A549 (cell line): ENCODE measurements around the gene IER2. TPM values are rescaled to one million over a fixed set of nuclear protein-coding genes. Genes with fewer than 3 reads are reported as not detected.

Source experiments
- ATAC-seq, 2 experiments: fragments of 200-7000 bp in 1 of 2; fragments of >200 bp in 1 of 2; cut with Nextera tagmentation in 1 of 2; cut with Tn5 transposase in 1 of 2; 3 replicates each; pipeline versions ENCODE4 v1.8.0 to v1.9.1; 2018 to 2020; ENCODE audit warnings: mild to moderate bottlenecking in 1 of 2, moderate library complexity in 1 of 2
- CTCF ChIA-PET: fragments of 300-600 bp; sonication (Branson Sonifier 250); formaldehyde crosslinking; extraction: SDS; loops from one replicate; lab custom pipeline; 2021; ENCODE audit warnings: antibody characterized with exemption, inconsistent platforms; lab: Yijun Ruan, JAX
- POLR2A ChIA-PET: fragments of 350-600 bp; formaldehyde crosslinking; extraction: SDS; loops from one replicate; lab custom pipeline; 2021; ENCODE audit warnings: antibody characterized with exemption, inconsistent platforms; lab: Yijun Ruan, JAX
- DNase-seq, 2 experiments: peaks; one replicate each; pipeline versions ENCODE4 v3.0.0 to v3.0.0-alpha.2; 2011 to 2016; ENCODE audit warnings: low read depth in 1 of 2, low spot score in 1 of 2
- FAIRE-seq: peaks from 2 replicates; lab custom pipeline; 2011; peaks lifted over from hg19 to GRCh38; lab: Jason Lieb, UNC
- H3K27ac ChIP-seq, 2 experiments: fragments of >200 bp; sonication (Bioruptor Twin); formaldehyde crosslinking; 3 replicates each; pipeline ENCODE4 v1.5.1; 2016 to 2017
- H3K4me1 ChIP-seq: fragments of >200 bp; sonication (Bioruptor Twin); formaldehyde crosslinking; 3 replicates; pipeline ENCODE4 v1.6.1; 2016
- H3K4me2 ChIP-seq: fragments of >200 bp; sonication (Bioruptor Twin); formaldehyde crosslinking; 3 replicates; pipeline ENCODE4 v1.6.1; 2016
- H3K4me3 ChIP-seq: fragments of >200 bp; sonication (Bioruptor Twin); formaldehyde crosslinking; 3 replicates; pipeline ENCODE4 v1.5.1; 2016
- H3K9me3 ChIP-seq: fragments of >200 bp; sonication (Bioruptor Twin); formaldehyde crosslinking; 3 replicates; pipeline ENCODE4 v1.6.1; 2016
- ATOH8 ChIP-seq: fragments of 250-450 bp; sonication (Bioruptor Pico); IDR thresholded peaks from 2 replicates; pipeline ENCODE4 v1.5.0; 2020; ENCODE audit warnings: low read depth, mild to moderate bottlenecking, moderate library complexity
- CBX2 ChIP-seq: fragments of 200-600 bp; sonication (generic); IDR thresholded peaks from 2 replicates; pipeline ENCODE4 v1.6.1; 2016; ENCODE audit warnings: low read depth, mild to moderate bottlenecking, borderline replicate concordance
- CBX8 ChIP-seq: fragments of 200-600 bp; sonication (generic); IDR thresholded peaks from 2 replicates; pipeline ENCODE4 v1.6.1; 2016
- CTCF ChIP-seq: fragments of >200 bp; sonication (Bioruptor Twin); formaldehyde crosslinking; IDR thresholded peaks from 3 replicates; pipeline ENCODE4 v1.5.1; 2016
- EHMT2 ChIP-seq: fragments of 200-600 bp; sonication (generic); IDR thresholded peaks from 2 replicates; pipeline ENCODE4 v1.6.1; 2016; ENCODE audit warnings: antibody characterized with exemption, low read depth, mild to moderate bottlenecking, moderate library complexity
- FOSB ChIP-seq: fragments of 250-450 bp; sonication (Bioruptor Pico); IDR thresholded peaks from 2 replicates; pipeline ENCODE4 v1.5.0; 2020; ENCODE audit warnings: mild to moderate bottlenecking, moderate library complexity
- FOSL2 ChIP-seq, 2 experiments: fragments of 450-650 bp in 1 of 2; fragments of >200 bp in 1 of 2; sonication (Bioruptor Twin) in 1 of 2; formaldehyde crosslinking; IDR thresholded peaks; 2 replicates each; pipeline versions ENCODE4 v1.5.0 to v1.6.1; 2016 to 2020; ENCODE audit warnings: mild to moderate bottlenecking in 1 of 2, moderate library complexity in 1 of 2
- GATA3 ChIP-seq: IDR thresholded peaks from 2 replicates; pipeline ENCODE4 v1.6.1; 2012; ENCODE audit warnings: borderline replicate concordance
- JUN ChIP-seq, 2 experiments: fragments of >200 bp; sonication (Bioruptor Twin); formaldehyde crosslinking; IDR thresholded peaks; 2 replicates in 1 of 2; 3 replicates in 1 of 2; pipeline ENCODE4 v1.6.1; 2016 to 2017
- JUNB ChIP-seq: fragments of >200 bp; sonication (Bioruptor Twin); formaldehyde crosslinking; IDR thresholded peaks from 2 replicates; pipeline ENCODE4 v1.6.1; 2016
- MAFK ChIP-seq: fragments of 450-650 bp; IDR thresholded peaks from 2 replicates; pipeline ENCODE4 v1.6.1; 2014; ENCODE audit not compliant: partially characterized antibody
- NPAS2 ChIP-seq: fragments of 250-450 bp; sonication (Bioruptor Pico); IDR thresholded peaks from 2 replicates; pipeline ENCODE4 v1.8.0; 2022; ENCODE audit warnings: mild to moderate bottlenecking, moderate library complexity, borderline replicate concordance
- RAD21 ChIP-seq, 2 experiments: fragments of >200 bp in 1 of 2; sonication (Bioruptor Twin) in 1 of 2; formaldehyde crosslinking in 1 of 2; IDR thresholded peaks in 1 of 2; conservative IDR thresholded peaks in 1 of 2; 2 replicates in 1 of 2; 3 replicates in 1 of 2; pipeline ENCODE4 v1.6.1; 2012 to 2018; ENCODE audit warnings: inconsistent platforms in 1 of 2
- RARB ChIP-seq: fragments of 250-450 bp; sonication (Bioruptor Pico); IDR thresholded peaks from 2 replicates; pipeline ENCODE4 v1.8.0; 2021; ENCODE audit warnings: mild to moderate bottlenecking, moderate library complexity
- RCOR1 ChIP-seq: fragments of 150-350 bp; IDR thresholded peaks from 2 replicates; pipeline ENCODE4 v1.6.1; 2014; ENCODE audit warnings: antibody characterized with exemption, low read length, low read depth
- SMC3 ChIP-seq: fragments of >200 bp; sonication (Bioruptor Twin); formaldehyde crosslinking; IDR thresholded peaks from 3 replicates; pipeline ENCODE4 v1.6.1; 2018; ENCODE audit warnings: inconsistent platforms
- ZFP36 ChIP-seq: fragments of 450-650 bp; IDR thresholded peaks from 2 replicates; pipeline ENCODE4 v1.6.1; 2014; ENCODE audit warnings: borderline replicate concordance; ENCODE audit not compliant: partially characterized antibody
- ZNF302 ChIP-seq: fragments of 250-450 bp; sonication (Bioruptor Pico); IDR thresholded peaks from 2 replicates; pipeline ENCODE4 v1.9.0; 2021; ENCODE audit warnings: inconsistent platforms, mild to moderate bottlenecking, moderate library complexity
- WGBS: methylation state at CpG from one replicate; pipeline ENCODE4 v1.1.6; 2017; ENCODE audit errors: missing lambda C conversion rate; 5-methylcytosine and 5-hydroxymethylcytosine counted together
- polyA plus RNA-seq, 4 experiments: library from polyadenylated mRNA; depleted of rRNA in 3 of 4; stranded (reverse); fragments of >200 nt; fragmentation: RNase III in 1 of 4; extraction: RNeasy Plus Mini Kit Qiagen cat#74134 plus additional on column Dnase treatment in 1 of 4; gene quantifications; 2 replicates in 3 of 4; 3 replicates in 1 of 4; pipeline ENCODE4 v1.2.3, GENCODE V29; 2011 to 2017
- TF ChIP-seq, protein P1 (sequence below): fragments of 450-650 bp; IDR thresholded peaks from 2 replicates; pipeline ENCODE4 v1.6.1; 2014; ENCODE audit warnings: antibody characterized with exemption
- TF ChIP-seq, protein P2 (sequence below): fragments of >200 bp; sonication (Bioruptor Twin); formaldehyde crosslinking; IDR thresholded peaks from 3 replicates; pipeline ENCODE4 v1.6.1; 2016
- TF ChIP-seq, protein P3 (sequence below): fragments of 150-350 bp; IDR thresholded peaks from 2 replicates; pipeline ENCODE4 v1.6.1; 2014; ENCODE audit warnings: low read depth, mild to moderate bottlenecking, low read length
- TF ChIP-seq, protein P4 (sequence below): IDR thresholded peaks from 2 replicates; pipeline ENCODE4 v1.6.1; 2012
- TF ChIP-seq, protein P5 (sequence below): IDR thresholded peaks from 2 replicates; pipeline ENCODE4 v1.6.1; 2012; ENCODE audit warnings: low read depth, borderline replicate concordance

The IER2 gene
- polyA plus RNA-seq, 2 of the 4 experiments (the other 2 are of a cell fraction): 39.9 to 75.7 TPM

GRCh38 chr19:13171146-13171545, 20.9 kb downstream of the IER2 start (continued):
- TF ChIP-seq, protein P1, sequence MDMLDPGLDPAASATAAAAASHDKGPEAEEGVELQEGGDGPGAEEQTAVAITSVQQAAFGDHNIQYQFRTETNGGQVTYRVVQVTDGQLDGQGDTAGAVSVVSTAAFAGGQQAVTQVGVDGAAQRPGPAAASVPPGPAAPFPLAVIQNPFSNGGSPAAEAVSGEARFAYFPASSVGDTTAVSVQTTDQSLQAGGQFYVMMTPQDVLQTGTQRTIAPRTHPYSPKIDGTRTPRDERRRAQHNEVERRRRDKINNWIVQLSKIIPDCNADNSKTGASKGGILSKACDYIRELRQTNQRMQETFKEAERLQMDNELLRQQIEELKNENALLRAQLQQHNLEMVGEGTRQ: no peak
- TF ChIP-seq, protein P2, sequence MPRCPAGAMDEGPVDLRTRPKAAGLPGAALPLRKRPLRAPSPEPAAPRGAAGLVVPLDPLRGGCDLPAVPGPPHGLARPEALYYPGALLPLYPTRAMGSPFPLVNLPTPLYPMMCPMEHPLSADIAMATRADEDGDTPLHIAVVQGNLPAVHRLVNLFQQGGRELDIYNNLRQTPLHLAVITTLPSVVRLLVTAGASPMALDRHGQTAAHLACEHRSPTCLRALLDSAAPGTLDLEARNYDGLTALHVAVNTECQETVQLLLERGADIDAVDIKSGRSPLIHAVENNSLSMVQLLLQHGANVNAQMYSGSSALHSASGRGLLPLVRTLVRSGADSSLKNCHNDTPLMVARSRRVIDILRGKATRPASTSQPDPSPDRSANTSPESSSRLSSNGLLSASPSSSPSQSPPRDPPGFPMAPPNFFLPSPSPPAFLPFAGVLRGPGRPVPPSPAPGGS: no peak
- TF ChIP-seq MAFK: no peak
- TF ChIP-seq, protein P3, sequence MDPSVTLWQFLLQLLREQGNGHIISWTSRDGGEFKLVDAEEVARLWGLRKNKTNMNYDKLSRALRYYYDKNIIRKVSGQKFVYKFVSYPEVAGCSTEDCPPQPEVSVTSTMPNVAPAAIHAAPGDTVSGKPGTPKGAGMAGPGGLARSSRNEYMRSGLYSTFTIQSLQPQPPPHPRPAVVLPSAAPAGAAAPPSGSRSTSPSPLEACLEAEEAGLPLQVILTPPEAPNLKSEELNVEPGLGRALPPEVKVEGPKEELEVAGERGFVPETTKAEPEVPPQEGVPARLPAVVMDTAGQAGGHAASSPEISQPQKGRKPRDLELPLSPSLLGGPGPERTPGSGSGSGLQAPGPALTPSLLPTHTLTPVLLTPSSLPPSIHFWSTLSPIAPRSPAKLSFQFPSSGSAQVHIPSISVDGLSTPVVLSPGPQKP: no peak
- no peak for TF ChIP-seq JUNB
- TF ChIP-seq RCOR1: no peak
- TF ChIP-seq FOSB (CRISPR knock-in tag): no peak
- TF ChIP-seq, protein P4, sequence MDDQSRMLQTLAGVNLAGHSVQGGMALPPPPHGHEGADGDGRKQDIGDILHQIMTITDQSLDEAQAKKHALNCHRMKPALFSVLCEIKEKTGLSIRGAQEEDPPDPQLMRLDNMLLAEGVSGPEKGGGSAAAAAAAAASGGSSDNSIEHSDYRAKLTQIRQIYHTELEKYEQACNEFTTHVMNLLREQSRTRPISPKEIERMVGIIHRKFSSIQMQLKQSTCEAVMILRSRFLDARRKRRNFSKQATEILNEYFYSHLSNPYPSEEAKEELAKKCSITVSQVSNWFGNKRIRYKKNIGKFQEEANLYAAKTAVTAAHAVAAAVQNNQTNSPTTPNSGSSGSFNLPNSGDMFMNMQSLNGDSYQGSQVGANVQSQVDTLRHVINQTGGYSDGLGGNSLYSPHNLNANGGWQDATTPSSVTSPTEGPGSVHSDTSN: no peak

GRCh38 chr19:13172346-13173138, 22.3 kb downstream of the IER2 start:
- POLR2A ChIA-PET: interaction anchor here (1.6 kb wide), 1 partner anchor 10 kb away, joined by 3 read pairs; no protein-coding TSS in a partner anchor
- peaks cover 54% of the 10 kb centered on the region for H3K4me1 ChIP-seq
- no peak for FAIRE-seq

GRCh38 chr19:13173139-13173737, 23.0 kb downstream of the IER2 start:
- WGBS: 81% methylated on average over 12 of the region's 12 CpGs
- Histone ChIP-seq H3K4me3 (no peak overlapping the region), H3K9me3 (no peaks in the 10 kb centered on the region), H3K4me1 (peaks cover 50% of the 10 kb centered on the region), H3K4me2 (peak overlapping the region; percentile 51), H3K27ac (peak overlapping the region; percentile 100)
- CTCF ChIA-PET: no interaction called here
- DNase-seq (no peak), FAIRE-seq (no peak), ATAC-seq (no peak)
- POLR2A ChIA-PET: interaction anchor here (1.6 kb wide), 1 partner anchor 10 kb away, joined by 3 read pairs; no protein-coding TSS in a partner anchor
- no peak for TF ChIP-seq CBX8
- no peak for TF ChIP-seq ATOH8 (CRISPR knock-in tag)
- no peak for TF ChIP-seq CTCF
- no peak for TF ChIP-seq CBX2
- TF ChIP-seq NPAS2 (CRISPR knock-in tag): no peak
- TF ChIP-seq, protein P5, sequence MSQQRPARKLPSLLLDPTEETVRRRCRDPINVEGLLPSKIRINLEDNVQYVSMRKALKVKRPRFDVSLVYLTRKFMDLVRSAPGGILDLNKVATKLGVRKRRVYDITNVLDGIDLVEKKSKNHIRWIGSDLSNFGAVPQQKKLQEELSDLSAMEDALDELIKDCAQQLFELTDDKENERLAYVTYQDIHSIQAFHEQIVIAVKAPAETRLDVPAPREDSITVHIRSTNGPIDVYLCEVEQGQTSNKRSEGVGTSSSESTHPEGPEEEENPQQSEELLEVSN: no peak
- no peak for TF ChIP-seq SMC3
- TF ChIP-seq ZNF302 (CRISPR knock-in tag): no peak
- TF ChIP-seq GATA3: no peak
- no peak for TF ChIP-seq RARB (CRISPR knock-in tag)
- no peak for TF ChIP-seq EHMT2
- TF ChIP-seq ZFP36: no peak

More at GRCh38 chr19:13172346-13173138, 22.3 kb downstream of the IER2 start:
- Histone ChIP-seq H3K4me2 (peak overlapping the region; percentile 51), H3K27ac (peak overlapping the region; percentile 100), H3K4me3 (no peak overlapping the region), H3K9me3 (no peaks in the 10 kb centered on the region)
- peak; percentile 19 to 43; a peak in 4 of 6 replicates for ATAC-seq
- CTCF ChIA-PET: no interaction called here
- WGBS: 6% methylated on average over 14 of the region's 18 CpGs
- 0 out of 5 replicates have a peak, but pooled peaks of 1 of the 2 experiments have one; percentile 7 for TF ChIP-seq RAD21 (conservative IDR thresholded peaks at IDR 0.05 in 1 of 2, IDR thresholded peaks at IDR 0.05 in 1 of 2)
- peak in 1 of 2 experiments; percentile 32; a peak in 1 of 5 replicates for TF ChIP-seq JUN (IDR thresholded peaks at IDR 0.05)
- TF ChIP-seq, protein P4: no peak
- TF ChIP-seq GATA3: peak; percentile 95
- TF ChIP-seq FOSL2 (IDR thresholded peaks at IDR 0.05): 0 out of 2 replicates have a peak, but pooled peaks have one; percentile 29
- peak; percentile 80 for TF ChIP-seq FOSL2 (CRISPR knock-in tag; IDR thresholded peaks at IDR 0.05)
- TF ChIP-seq SMC3: 0 out of 3 replicates have a peak, but pooled peaks have one; percentile 7
- peak; percentile 60 to 91 for DNase-seq
